Neutrophil (primary cell): ENCODE results near the gene SRSF7.

Experiments
- H3K27ac ChIP-seq: fragments of 200-600 bp; sonication (generic); 2 replicates; pipeline ENCODE4 v1.5.1; 2016; ENCODE audit warnings: mild to moderate bottlenecking, moderate library complexity
- H3K27me3 ChIP-seq: fragments of 200-600 bp; sonication (generic); 2 replicates; pipeline ENCODE4 v1.6.0; 2016; ENCODE audit warnings: mild to moderate bottlenecking
- H3K36me3 ChIP-seq: fragments of 200-600 bp; sonication (generic); 2 replicates; pipeline ENCODE4 v1.5.1; 2017
- H3K4me1 ChIP-seq, 2 experiments: fragments of 200-600 bp in 1 of 2; sonication (generic) in 1 of 2; 1 replicate in 1 of 2; 2 replicates in 1 of 2; pipeline versions ENCODE4 v1.5.1 to v1.6.1; 2013 to 2016; ENCODE audit warnings: low read depth in 1 of 2, low read length in 1 of 2, mild to moderate bottlenecking in 1 of 2, moderate library complexity in 1 of 2; ENCODE audit not compliant: control insufficient read depth in 1 of 2, insufficient read depth in 1 of 2
- H3K4me3 ChIP-seq, 2 experiments: fragments of 200-600 bp in 1 of 2; sonication (generic) in 1 of 2; 1 replicate in 1 of 2; 2 replicates in 1 of 2; pipeline ENCODE4 v1.5.1; 2013 to 2016; ENCODE audit warnings: low read depth in 1 of 2, low read length in 1 of 2, mild to moderate bottlenecking in 1 of 2, moderate library complexity in 1 of 2
- H3K9me3 ChIP-seq: fragments of 200-600 bp; sonication (generic); 2 replicates; pipeline ENCODE4 v1.5.1; 2016
- CTCF ChIP-seq: fragments of 200-600 bp; sonication (generic); IDR thresholded peaks from 2 replicates; pipeline ENCODE4 v1.5.1; 2016; ENCODE audit warnings: antibody characterized with exemption

SRSF7 gene

GRCh38 chr2:38698467-38699003, 52.6 kb downstream of the SRSF7 start:
- Histone ChIP-seq H3K36me3 (no peaks in the 10 kb centered on the region), H3K4me1 (peaks cover 4 to 9% of the 10 kb centered on the region in 2 experiments), H3K27ac (no peak overlapping the region), H3K27me3 (no peaks in the 10 kb centered on the region), H3K4me3 (no peak overlapping the region), H3K9me3 (no peaks in the 10 kb centered on the region)
- no peak for TF ChIP-seq CTCF

GRCh38 chr2:38697116-38697840, 53.9 kb downstream of the SRSF7 start:
- Histone ChIP-seq H3K4me3 (no peak overlapping the region), H3K4me1 (peaks cover 4 to 9% of the 10 kb centered on the region in 2 experiments), H3K27ac (no peak overlapping the region), H3K36me3 (no peaks in the 10 kb centered on the region), H3K9me3 (no peaks in the 10 kb centered on the region), H3K27me3 (no peaks in the 10 kb centered on the region)
- TF ChIP-seq CTCF = no peak
